KMS-11 (cell line): ENCODE results near the gene FGF6.

Experiments
- H2AFZ ChIP-seq: fragments of 200-600 bp; sonication (generic); 2 replicates; pipeline ENCODE4 v1.6.1; 2016; ENCODE audit warnings: antibody characterized with exemption, mixed run types, low read depth
- H3K27ac ChIP-seq: fragments of 200-600 bp; sonication (generic); 2 replicates; pipeline ENCODE4 v1.6.1; 2016; ENCODE audit warnings: mild to moderate bottlenecking, mixed run types
- H3K27me3 ChIP-seq: fragments of 200-600 bp; sonication (generic); 2 replicates; pipeline ENCODE4 v1.6.1; 2017; ENCODE audit warnings: mild to moderate bottlenecking, low read depth, mixed run types, moderate library complexity; ENCODE audit not compliant: insufficient read depth
- H3K36me3 ChIP-seq: fragments of 200-600 bp; sonication (generic); 2 replicates; pipeline ENCODE4 v1.6.1; 2017; ENCODE audit warnings: mild to moderate bottlenecking, mixed run types; ENCODE audit not compliant: insufficient read depth
- H3K4me1 ChIP-seq: fragments of 200-600 bp; sonication (generic); 2 replicates; pipeline ENCODE4 v1.6.1; 2016; ENCODE audit warnings: mild to moderate bottlenecking, low read depth, mixed run types; ENCODE audit not compliant: poor library complexity, severe bottlenecking
- H3K4me2 ChIP-seq: fragments of 200-600 bp; sonication (generic); 2 replicates; pipeline ENCODE4 v1.7.0; 2016; ENCODE audit warnings: mild to moderate bottlenecking, mixed run types
- H3K4me3 ChIP-seq: fragments of 200-600 bp; sonication (generic); IDR thresholded peaks from 2 replicates; pipeline ENCODE4 v1.6.1; 2017; ENCODE audit warnings: low read depth, low read length, mixed read lengths; ENCODE audit not compliant: insufficient read depth
- H3K79me2 ChIP-seq: fragments of 200-600 bp; sonication (generic); 2 replicates; pipeline ENCODE4 v1.6.1; 2016; ENCODE audit warnings: low read depth, mixed run types; ENCODE audit not compliant: insufficient read depth
- H3K9ac ChIP-seq: fragments of 200-600 bp; sonication (generic); 2 replicates; pipeline ENCODE4 v1.6.1; 2016; ENCODE audit warnings: mild to moderate bottlenecking, mixed run types
- H4K20me1 ChIP-seq: fragments of 200-600 bp; sonication (generic); 2 replicates; pipeline ENCODE4 v1.6.1; 2016; ENCODE audit warnings: mild to moderate bottlenecking, mixed run types; ENCODE audit not compliant: insufficient read depth
- TF ChIP-seq, protein P1 (sequence below): fragments of 200-600 bp; sonication (generic); conservative IDR thresholded peaks from 2 replicates; pipeline ENCODE4 v1.6.1; 2017; ENCODE audit warnings: low read depth, mild to moderate bottlenecking, antibody characterized with exemption, low read length, moderate library complexity, mixed read lengths

The FGF6 gene

DNA sequence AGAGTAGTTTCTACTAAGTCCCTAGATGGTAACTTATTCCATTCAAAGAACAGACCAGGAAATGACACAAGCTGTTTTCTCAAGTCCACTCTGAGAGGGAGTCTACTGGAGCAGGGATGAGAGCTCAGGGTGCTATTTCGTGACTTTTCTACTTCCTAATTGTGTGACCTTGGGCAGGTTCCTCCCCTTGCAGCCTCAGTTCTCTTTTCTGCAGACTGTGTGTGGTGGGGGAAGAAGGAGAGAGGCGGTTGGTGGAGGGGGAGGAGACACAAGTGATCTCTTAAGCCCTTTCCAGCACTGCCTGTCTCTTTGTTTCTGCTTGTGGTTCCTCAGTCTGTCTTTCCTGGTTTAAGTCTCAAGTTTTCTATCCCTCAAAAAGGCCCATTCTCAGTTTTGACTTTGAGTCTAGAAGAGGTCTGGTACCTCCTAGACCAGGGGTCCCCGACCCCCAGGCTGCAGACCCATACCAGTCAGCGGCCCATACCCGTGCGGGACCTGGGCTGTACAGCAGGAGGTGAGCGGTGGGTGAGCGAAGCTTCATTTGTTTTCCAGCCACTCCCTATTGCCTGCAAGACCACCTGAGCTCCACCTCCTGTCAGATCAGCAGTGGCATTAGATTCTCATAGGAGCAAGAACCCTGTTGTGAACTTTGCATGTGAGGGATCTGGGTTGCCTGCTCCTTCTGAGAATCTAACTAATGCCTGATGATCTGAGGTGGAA is 10.7 kb downstream of the FGF6 start:
- no peaks in the 10 kb centered on the region for H3K79me2 ChIP-seq
- no peak overlapping the region for H3K4me3 ChIP-seq
- H3K27me3 ChIP-seq: no peaks in the 10 kb centered on the region
- H3K4me2 ChIP-seq: no peak overlapping the region
- H3K36me3 ChIP-seq: no peaks in the 10 kb centered on the region
- H4K20me1 ChIP-seq: no peaks in the 10 kb centered on the region
- H2AFZ ChIP-seq: no peak overlapping the region
- H3K9ac ChIP-seq: no peak overlapping the region
- TF ChIP-seq, protein P1, sequence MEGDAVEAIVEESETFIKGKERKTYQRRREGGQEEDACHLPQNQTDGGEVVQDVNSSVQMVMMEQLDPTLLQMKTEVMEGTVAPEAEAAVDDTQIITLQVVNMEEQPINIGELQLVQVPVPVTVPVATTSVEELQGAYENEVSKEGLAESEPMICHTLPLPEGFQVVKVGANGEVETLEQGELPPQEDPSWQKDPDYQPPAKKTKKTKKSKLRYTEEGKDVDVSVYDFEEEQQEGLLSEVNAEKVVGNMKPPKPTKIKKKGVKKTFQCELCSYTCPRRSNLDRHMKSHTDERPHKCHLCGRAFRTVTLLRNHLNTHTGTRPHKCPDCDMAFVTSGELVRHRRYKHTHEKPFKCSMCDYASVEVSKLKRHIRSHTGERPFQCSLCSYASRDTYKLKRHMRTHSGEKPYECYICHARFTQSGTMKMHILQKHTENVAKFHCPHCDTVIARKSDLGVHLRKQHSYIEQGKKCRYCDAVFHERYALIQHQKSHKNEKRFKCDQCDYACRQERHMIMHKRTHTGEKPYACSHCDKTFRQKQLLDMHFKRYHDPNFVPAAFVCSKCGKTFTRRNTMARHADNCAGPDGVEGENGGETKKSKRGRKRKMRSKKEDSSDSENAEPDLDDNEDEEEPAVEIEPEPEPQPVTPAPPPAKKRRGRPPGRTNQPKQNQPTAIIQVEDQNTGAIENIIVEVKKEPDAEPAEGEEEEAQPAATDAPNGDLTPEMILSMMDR: no peak
- no peak overlapping the region for H3K27ac ChIP-seq
- no peaks in the 10 kb centered on the region for H3K4me1 ChIP-seq

DNA sequence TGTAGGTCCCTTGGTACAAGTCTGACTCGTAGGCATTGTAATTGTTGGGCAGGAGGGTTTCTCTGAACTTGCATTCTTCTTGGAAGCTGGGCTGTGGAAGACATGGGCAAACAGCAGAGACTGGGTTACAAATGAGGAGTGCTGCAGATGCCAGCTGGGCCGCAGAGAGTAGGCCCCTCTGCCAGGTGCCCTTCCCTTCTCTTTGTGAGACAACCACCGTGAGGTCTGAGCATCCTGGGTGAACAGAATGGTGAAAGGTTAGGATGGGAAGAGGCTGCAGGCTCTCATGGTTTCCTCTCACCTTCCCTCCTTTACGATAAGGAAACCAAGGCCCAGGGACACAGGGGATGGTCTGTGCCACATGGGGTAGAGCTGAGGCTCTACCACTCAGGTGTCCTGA is 11.3 kb downstream of the FGF6 start:
- Histone ChIP-seq H2AFZ (no peak overlapping the region), H3K9ac (no peak overlapping the region), H3K27ac (no peak overlapping the region), H3K79me2 (no peaks in the 10 kb centered on the region), H3K4me1 (no peaks in the 10 kb centered on the region), H3K36me3 (no peaks in the 10 kb centered on the region), H4K20me1 (no peaks in the 10 kb centered on the region), H3K4me3 (no peak overlapping the region), H3K4me2 (no peak overlapping the region), H3K27me3 (no peaks in the 10 kb centered on the region)
- TF ChIP-seq, protein P1: no peak

DNA sequence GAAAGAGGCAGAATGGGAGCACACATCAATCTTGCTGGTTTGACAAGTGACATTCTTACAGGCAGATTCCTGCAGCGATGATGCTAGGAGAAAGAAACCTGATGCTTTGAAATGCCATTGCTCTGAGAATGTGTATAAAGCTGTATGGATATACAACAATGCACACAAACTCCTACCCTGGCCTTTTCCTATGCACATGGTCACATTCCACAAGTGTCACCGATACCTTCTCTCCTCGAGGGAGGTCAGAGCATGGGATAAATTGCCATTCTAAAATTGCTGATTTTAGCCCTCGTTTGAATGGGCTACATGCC is 11.9 kb downstream of the FGF6 start:
- Histone ChIP-seq H3K9ac (no peak overlapping the region), H3K27me3 (no peaks in the 10 kb centered on the region), H3K79me2 (no peaks in the 10 kb centered on the region), H2AFZ (no peak overlapping the region), H3K4me1 (no peaks in the 10 kb centered on the region), H3K36me3 (no peaks in the 10 kb centered on the region), H3K27ac (no peak overlapping the region), H3K4me3 (no peak overlapping the region), H4K20me1 (no peaks in the 10 kb centered on the region), H3K4me2 (no peak overlapping the region)
- TF ChIP-seq, protein P1: no peak

DNA sequence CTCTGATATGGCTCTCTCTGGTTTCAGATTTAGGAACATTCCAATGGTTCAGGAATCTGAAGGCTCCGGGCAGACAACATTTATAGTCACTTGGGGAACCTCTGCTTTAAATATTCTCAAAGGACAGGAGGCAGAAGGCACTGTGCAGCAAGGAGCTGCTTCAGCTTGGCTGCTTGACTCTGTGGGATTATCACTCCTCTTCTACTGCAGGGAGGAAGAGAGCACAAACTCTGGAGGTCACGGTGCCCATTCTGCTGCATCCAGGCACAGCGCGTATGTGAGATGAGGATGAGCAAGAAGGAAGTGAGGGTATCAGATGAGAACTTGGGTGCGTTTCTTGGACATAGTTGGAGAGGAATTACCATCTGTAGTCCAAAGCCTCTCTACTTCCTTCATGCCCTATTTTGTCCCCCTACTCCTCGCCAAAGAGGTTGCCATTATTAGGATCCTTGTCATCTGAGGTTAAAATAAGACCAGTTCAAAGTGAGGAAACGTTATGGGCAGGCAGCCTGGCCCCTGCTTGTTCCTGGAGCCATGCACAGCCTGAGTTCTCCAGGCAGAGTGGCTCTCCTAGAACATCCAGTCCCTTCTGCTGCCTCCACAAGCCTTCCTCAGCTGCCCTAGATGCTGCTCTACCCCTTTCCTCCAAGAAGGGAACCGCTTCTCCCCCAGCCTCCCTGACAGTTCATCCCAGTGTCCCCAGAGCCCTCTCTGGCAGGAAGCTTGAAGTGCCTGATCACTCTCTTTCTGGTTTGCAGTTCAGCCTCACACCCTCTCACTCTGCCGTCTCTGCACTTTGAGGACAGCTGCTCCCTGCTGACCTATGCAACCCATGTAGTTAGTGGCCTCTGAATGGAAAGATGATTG is 12.5 kb downstream of the FGF6 start:
- no peak overlapping the region for H3K4me2 ChIP-seq
- no peaks in the 10 kb centered on the region for H3K4me1 ChIP-seq
- H3K36me3 ChIP-seq: no peaks in the 10 kb centered on the region
- no peak overlapping the region for H2AFZ ChIP-seq
- H3K27ac ChIP-seq: no peak overlapping the region
- no peak overlapping the region for H3K4me3 ChIP-seq
- H4K20me1 ChIP-seq: no peaks in the 10 kb centered on the region
- H3K27me3 ChIP-seq: no peaks in the 10 kb centered on the region
- H3K9ac ChIP-seq: no peak overlapping the region
- TF ChIP-seq, protein P1: no peak
- H3K79me2 ChIP-seq: no peaks in the 10 kb centered on the region
